Smooth muscle cell (in vitro differentiated cells): Measurements from ENCODE around the gene APOL3. TPM values are rescaled to one million over a fixed set of nuclear protein-coding genes. Genes with fewer than 3 reads are reported as not detected.
"Not testable (repeated sequence)": the region's sequence is repeated elsewhere in the genome, so short reads cannot be mapped to it uniquely, and the experiment has no call there.

Experiments used
- DNase-seq: peaks from one replicate; lab custom pipeline; 2025; ENCODE audit not compliant: unreplicated experiment; lab: John Stamatoyannopoulos, UW
- H2AFZ ChIP-seq: fragments of 200-600 bp; sonication (generic); 2 replicates; pipeline ENCODE4 v1.6.0; 2016; ENCODE audit warnings: antibody characterized with exemption, low read depth, mild to moderate bottlenecking
- H3F3A ChIP-seq: fragments of 200-600 bp; sonication (generic); 2 replicates; pipeline ENCODE4 v1.6.0; 2017; ENCODE audit warnings: antibody characterized with exemption, low read depth
- H3K27ac ChIP-seq: fragments of 200-600 bp; sonication (generic); 2 replicates; pipeline ENCODE4 v1.5.1; 2016; ENCODE audit warnings: low read depth, mild to moderate bottlenecking
- H3K27me3 ChIP-seq: fragments of 200-600 bp; sonication (generic); 2 replicates; pipeline ENCODE4 v1.6.1; 2016; ENCODE audit warnings: low read depth, mild to moderate bottlenecking
- H3K36me3 ChIP-seq: fragments of 200-600 bp; sonication (generic); 2 replicates; pipeline ENCODE4 v1.5.1; 2016; ENCODE audit warnings: low read depth
- H3K4me1 ChIP-seq: fragments of 200-600 bp; sonication (generic); 2 replicates; pipeline ENCODE4 v1.5.1; 2016; ENCODE audit warnings: low read depth
- H3K4me2 ChIP-seq: fragments of 200-600 bp; sonication (generic); 2 replicates; pipeline ENCODE4 v1.6.0; 2016; ENCODE audit warnings: mild to moderate bottlenecking
- H3K4me3 ChIP-seq: fragments of 200-600 bp; sonication (generic); 2 replicates; pipeline ENCODE4 v1.5.1; 2016; ENCODE audit warnings: mild to moderate bottlenecking
- H3K79me2 ChIP-seq: fragments of 200-600 bp; sonication (generic); 2 replicates; pipeline ENCODE4 v1.6.0; 2016; ENCODE audit warnings: low read depth, mild to moderate bottlenecking
- H3K9ac ChIP-seq: fragments of 200-600 bp; sonication (generic); 2 replicates; pipeline ENCODE4 v1.6.0; 2016; ENCODE audit warnings: low read depth
- H3K9me3 ChIP-seq: fragments of 200-600 bp; sonication (generic); replicated peaks from 2 replicates; pipeline ENCODE4 v1.5.1; 2016; ENCODE audit warnings: low read depth
- H4K20me1 ChIP-seq: fragments of 200-600 bp; sonication (generic); 2 replicates; pipeline ENCODE4 v1.6.0; 2016; ENCODE audit warnings: low read depth
- whole genome bisulfite sequencing: methylation state at CpG from one replicate; pipeline ENCODE4 v1.1.7; 2016; ENCODE audit warnings: low lambda C conversion rate; 5-methylcytosine and 5-hydroxymethylcytosine counted together
- polyA plus RNA-seq: library from polyadenylated mRNA; unstranded; fragments of >200 nt; fragmentation: Nextera tagmentation; extraction: Ambion mirVana; gene quantifications from 2 replicates; pipeline ENCODE4 v1.2.1, GENCODE V29; 2016
- total RNA-seq: library from RNA; depleted of rRNA; stranded (reverse); fragments of >200 nt; gene quantifications from 2 replicates; pipeline ENCODE4 v1.2.3, GENCODE V29; 2014
- TF ChIP-seq, protein P1 (sequence below): fragments of 200-600 bp; sonication (generic); IDR thresholded peaks from 2 replicates; pipeline ENCODE4 v1.5.1; 2017; ENCODE audit warnings: borderline replicate concordance, mild to moderate bottlenecking, antibody characterized with exemption; ENCODE audit not compliant: insufficient read depth, poor library complexity, severe bottlenecking

APOL3 gene
- total and polyA plus RNA-seq, 2 experiments from 2014 or later: 0.24 to 0.40 TPM

DNA sequence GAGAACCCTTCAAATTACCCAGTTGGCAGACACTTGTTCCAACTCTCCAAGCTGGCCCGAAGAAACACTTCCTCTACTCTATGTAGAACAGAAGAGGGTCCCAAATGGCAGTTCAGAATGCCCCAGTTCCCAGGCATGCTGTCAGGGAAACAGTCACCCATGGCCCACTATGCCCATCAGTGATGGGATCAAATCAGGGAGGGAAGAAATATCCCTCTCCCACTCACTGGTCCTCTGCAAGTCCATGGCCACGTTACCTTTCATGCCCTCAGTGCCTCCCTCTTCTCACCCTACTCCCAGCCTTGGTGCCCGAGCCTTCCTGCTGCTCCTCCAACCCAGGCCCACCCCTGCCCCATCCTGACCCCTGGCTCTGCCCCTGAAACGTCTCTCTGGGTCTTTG is 16.6 kb downstream of the APOL3 start:
- Histone ChIP-seq H3K27me3 (no peaks in the 10 kb centered on the region), H3K79me2 (no peaks in the 10 kb centered on the region), H2AFZ (no peak overlapping the region), H3K4me1 (peaks cover 5% of the 10 kb centered on the region), H3K9ac (no peak overlapping the region), H3K4me3 (no peak overlapping the region), H3K27ac (no peak overlapping the region), H3K9me3 (no peaks in the 10 kb centered on the region), H3K36me3 (no peaks in the 10 kb centered on the region), H3F3A (no peaks in the 10 kb centered on the region), H4K20me1 (no peaks in the 10 kb centered on the region), H3K4me2 (no peak overlapping the region)
- no peak for DNase-seq
- 48% methylated on average over 4 of the region's 4 CpGs for WGBS
- TF ChIP-seq, protein P1, sequence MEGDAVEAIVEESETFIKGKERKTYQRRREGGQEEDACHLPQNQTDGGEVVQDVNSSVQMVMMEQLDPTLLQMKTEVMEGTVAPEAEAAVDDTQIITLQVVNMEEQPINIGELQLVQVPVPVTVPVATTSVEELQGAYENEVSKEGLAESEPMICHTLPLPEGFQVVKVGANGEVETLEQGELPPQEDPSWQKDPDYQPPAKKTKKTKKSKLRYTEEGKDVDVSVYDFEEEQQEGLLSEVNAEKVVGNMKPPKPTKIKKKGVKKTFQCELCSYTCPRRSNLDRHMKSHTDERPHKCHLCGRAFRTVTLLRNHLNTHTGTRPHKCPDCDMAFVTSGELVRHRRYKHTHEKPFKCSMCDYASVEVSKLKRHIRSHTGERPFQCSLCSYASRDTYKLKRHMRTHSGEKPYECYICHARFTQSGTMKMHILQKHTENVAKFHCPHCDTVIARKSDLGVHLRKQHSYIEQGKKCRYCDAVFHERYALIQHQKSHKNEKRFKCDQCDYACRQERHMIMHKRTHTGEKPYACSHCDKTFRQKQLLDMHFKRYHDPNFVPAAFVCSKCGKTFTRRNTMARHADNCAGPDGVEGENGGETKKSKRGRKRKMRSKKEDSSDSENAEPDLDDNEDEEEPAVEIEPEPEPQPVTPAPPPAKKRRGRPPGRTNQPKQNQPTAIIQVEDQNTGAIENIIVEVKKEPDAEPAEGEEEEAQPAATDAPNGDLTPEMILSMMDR: no peak

DNA sequence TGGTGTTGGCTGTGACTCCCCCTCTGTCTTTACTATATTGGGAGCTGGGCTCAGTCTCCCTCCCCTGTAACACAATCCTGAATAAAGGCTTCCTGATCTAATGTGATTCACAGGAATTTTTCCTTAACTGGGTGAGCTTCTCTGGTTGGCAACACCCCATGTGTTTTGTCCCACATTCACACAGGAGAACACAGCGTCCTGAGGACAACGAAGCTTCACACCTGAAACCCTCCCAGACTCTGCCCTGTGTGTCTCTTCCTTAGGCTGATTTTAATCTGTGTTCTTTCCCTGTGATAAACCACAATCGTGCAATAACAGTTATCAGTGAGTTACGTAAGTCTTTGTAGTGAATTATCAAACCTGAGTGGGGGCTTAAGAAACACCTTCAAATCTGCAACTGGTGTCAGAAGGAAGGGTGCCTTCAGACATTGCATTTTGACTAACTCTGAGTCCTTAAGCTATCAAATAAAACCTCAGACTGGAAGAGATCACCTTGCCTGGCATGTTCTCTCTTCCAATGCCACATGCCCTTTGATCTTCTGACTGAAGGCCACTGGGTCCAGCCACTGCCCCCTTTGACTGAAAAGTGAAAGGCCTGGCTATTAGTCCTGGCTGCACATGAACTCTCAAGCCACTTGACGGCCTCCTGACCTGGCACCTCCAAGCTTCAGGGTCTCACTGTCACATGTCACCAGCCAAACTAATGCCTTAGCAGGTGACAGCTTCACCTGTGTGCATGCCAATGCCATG is 17.3 kb downstream of the APOL3 start:
- Histone ChIP-seq H3K9me3 (no peaks in the 10 kb centered on the region), H3K9ac (no peak overlapping the region), H3K4me2 (no peak overlapping the region), H2AFZ (no peak overlapping the region), H3K4me1 (peaks cover 5% of the 10 kb centered on the region), H3K27me3 (no peaks in the 10 kb centered on the region), H3K27ac (no peak overlapping the region), H3F3A (no peaks in the 10 kb centered on the region), H4K20me1 (no peaks in the 10 kb centered on the region), H3K79me2 (no peaks in the 10 kb centered on the region), H3K4me3 (no peak overlapping the region), H3K36me3 (no peaks in the 10 kb centered on the region)
- DNase-seq: no peak
- 75% methylated on average over 5 of the region's 5 CpGs for WGBS
- TF ChIP-seq, protein P1: no peak

DNA sequence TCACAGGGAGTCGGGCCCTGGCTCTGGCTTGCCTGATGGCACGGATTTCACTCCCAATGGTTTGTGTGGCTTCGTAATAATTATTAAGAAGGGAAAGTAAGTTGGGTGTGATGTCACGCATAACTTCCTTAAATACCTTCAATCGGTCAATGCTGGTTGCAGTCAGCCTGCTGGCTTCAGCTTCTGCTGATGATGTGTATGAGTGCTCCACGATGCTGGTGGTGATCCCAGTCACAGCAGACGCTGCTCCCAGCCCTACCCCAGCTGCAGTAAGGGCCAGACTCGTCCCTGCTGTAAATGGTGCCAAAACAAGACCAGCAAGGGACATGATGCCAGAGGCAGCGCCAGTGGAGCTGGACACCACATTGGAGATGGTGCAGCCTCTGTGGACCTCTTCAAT is 19.1 kb downstream of the APOL3 start:
- WGBS: 88% methylated on average over 9 of the region's 9 CpGs
- H3K27ac ChIP-seq: no peak overlapping the region

DNA sequence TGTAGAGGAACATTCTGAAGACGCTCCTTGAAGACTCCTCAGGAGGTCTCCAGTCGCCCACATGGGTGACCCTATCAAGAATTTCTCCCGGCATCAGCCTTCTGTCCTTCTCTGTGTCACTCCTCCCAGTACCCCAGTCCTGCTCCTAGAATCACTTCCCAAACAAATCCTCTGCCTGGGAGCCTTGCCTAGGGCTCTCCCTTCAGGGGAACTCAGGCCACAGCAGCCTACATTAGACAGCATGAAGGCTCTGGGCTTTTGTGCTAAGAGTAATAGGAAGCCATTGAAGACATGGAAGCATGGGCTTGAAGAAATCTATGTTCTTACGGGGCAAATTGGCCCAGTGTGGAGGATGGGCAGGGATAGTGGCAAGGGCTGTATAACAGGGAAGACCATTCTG is 21.8 kb downstream of the APOL3 start:
- H3K9me3 ChIP-seq, H3K4me1 ChIP-seq, H3K4me3 ChIP-seq, H3F3A ChIP-seq, H3K79me2 ChIP-seq, H4K20me1 ChIP-seq, H3K9ac ChIP-seq, H3K4me2 ChIP-seq, DNase-seq, H3K27me3 ChIP-seq, H3K36me3 ChIP-seq, H2AFZ ChIP-seq, H3K27ac ChIP-seq: not testable (repeated sequence)
- 87% methylated on average over 1 of the region's 4 CpGs for WGBS

More for the DNA sequence above, 19.1 kb downstream of the APOL3 start:
- H3F3A ChIP-seq: no peaks in the 10 kb centered on the region
- H3K9ac ChIP-seq: no peak overlapping the region
- H3K9me3 ChIP-seq: no peaks in the 10 kb centered on the region
- H2AFZ ChIP-seq: no peak overlapping the region
- H3K36me3 ChIP-seq: no peaks in the 10 kb centered on the region
- no peaks in the 10 kb centered on the region for H3K27me3 ChIP-seq
- no peak for DNase-seq
- H4K20me1 ChIP-seq: no peaks in the 10 kb centered on the region
- H3K4me1 ChIP-seq: peaks cover 5% of the 10 kb centered on the region
- no peak overlapping the region for H3K4me3 ChIP-seq
- no peak overlapping the region for H3K4me2 ChIP-seq
- no peaks in the 10 kb centered on the region for H3K79me2 ChIP-seq
- TF ChIP-seq, protein P1: no peak
